Measurements from ENCODE around the gene PDRG1.

DNA sequence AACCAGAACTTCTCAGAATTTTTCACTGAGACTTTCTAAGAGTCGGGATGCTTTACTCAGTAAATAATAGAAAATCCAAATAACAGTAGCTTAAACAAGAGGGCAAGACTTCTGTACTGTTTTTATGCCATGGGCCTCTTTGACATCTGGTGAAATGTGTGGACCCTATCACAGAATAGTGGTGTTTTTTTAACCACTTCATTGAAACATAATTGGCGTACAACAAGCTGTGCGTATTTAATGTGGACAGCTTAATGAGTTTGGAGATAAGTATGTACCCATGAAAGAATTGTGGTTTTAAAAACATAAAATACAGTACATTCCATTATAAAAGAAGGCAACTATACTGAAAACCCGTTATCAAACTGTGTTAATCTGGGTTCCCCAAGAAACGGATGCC lies 37.7 kb downstream of the PDRG1 start:
- TF ChIP-seq POLR2A (IDR thresholded peaks at IDR 0.05; ENCODE audit: extremely low read depth, insufficient read length): no peak
- TF ChIP-seq, protein P1, sequence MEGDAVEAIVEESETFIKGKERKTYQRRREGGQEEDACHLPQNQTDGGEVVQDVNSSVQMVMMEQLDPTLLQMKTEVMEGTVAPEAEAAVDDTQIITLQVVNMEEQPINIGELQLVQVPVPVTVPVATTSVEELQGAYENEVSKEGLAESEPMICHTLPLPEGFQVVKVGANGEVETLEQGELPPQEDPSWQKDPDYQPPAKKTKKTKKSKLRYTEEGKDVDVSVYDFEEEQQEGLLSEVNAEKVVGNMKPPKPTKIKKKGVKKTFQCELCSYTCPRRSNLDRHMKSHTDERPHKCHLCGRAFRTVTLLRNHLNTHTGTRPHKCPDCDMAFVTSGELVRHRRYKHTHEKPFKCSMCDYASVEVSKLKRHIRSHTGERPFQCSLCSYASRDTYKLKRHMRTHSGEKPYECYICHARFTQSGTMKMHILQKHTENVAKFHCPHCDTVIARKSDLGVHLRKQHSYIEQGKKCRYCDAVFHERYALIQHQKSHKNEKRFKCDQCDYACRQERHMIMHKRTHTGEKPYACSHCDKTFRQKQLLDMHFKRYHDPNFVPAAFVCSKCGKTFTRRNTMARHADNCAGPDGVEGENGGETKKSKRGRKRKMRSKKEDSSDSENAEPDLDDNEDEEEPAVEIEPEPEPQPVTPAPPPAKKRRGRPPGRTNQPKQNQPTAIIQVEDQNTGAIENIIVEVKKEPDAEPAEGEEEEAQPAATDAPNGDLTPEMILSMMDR (IDR thresholded peaks at IDR 0.05; ENCODE audit: low read depth, low read length): no peak
- TF ChIP-seq, protein P2, sequence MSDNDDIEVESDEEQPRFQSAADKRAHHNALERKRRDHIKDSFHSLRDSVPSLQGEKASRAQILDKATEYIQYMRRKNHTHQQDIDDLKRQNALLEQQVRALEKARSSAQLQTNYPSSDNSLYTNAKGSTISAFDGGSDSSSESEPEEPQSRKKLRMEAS (IDR thresholded peaks at IDR 0.05; ENCODE audit: low read depth, low read length): no peak
- no peak for TF ChIP-seq MYC (IDR thresholded peaks at IDR 0.05; ENCODE audit: low read depth, low read length)
